HL-60 (cell line): ENCODE measurements around the gene POLA2.

Experiments
- DNase-seq, 2 experiments: peaks; one replicate each; pipeline ENCODE4 v3.0.0-alpha.2; 2010 to 2020; ENCODE audit warnings: low read depth in 1 of 2, low spot score in 1 of 2
- H3K27ac ChIP-seq: fragments of 250-450 bp; sonication (Bioruptor Pico); replicated peaks from 2 replicates; pipeline ENCODE4 v1.5.1; 2020; ENCODE audit warnings: mild to moderate bottlenecking, moderate library complexity
- H3K27me3 ChIP-seq: fragments of 250-450 bp; sonication (Bioruptor Pico); 2 replicates; pipeline ENCODE4 v1.5.1; 2021; ENCODE audit warnings: mild to moderate bottlenecking, moderate library complexity; ENCODE audit not compliant: insufficient read depth, poor library complexity, severe bottlenecking
- H3K4me3 ChIP-seq: replicated peaks from 2 replicates; pipeline ENCODE4 v1.5.1; 2011; ENCODE audit warnings: mild to moderate bottlenecking, control low read depth, low read length; ENCODE audit not compliant: insufficient read depth
- GABPA ChIP-seq: IDR thresholded peaks from 2 replicates; pipeline ENCODE4 v1.6.1; 2012; ENCODE audit warnings: low read depth
- POLR2AphosphoS5 ChIP-seq: IDR thresholded peaks from 2 replicates; pipeline ENCODE4 v1.6.1; 2012; ENCODE audit warnings: low read depth
- SPI1 ChIP-seq: IDR thresholded peaks from 2 replicates; pipeline ENCODE4 v1.6.1; 2012; ENCODE audit warnings: low read depth, mild to moderate bottlenecking, borderline replicate concordance
- TF ChIP-seq, protein P1 (sequence below): IDR thresholded peaks from 2 replicates; pipeline ENCODE4 v1.6.1; 2012; ENCODE audit warnings: low read depth; ENCODE audit not compliant: insufficient replicate concordance
- TF ChIP-seq, protein P2 (sequence below): IDR thresholded peaks from one replicate; pipeline ENCODE4 v1.5.1; 2011; ENCODE audit warnings: low read length, control low read depth, inconsistent platforms; ENCODE audit not compliant: insufficient read depth

Gene POLA2

DNA sequence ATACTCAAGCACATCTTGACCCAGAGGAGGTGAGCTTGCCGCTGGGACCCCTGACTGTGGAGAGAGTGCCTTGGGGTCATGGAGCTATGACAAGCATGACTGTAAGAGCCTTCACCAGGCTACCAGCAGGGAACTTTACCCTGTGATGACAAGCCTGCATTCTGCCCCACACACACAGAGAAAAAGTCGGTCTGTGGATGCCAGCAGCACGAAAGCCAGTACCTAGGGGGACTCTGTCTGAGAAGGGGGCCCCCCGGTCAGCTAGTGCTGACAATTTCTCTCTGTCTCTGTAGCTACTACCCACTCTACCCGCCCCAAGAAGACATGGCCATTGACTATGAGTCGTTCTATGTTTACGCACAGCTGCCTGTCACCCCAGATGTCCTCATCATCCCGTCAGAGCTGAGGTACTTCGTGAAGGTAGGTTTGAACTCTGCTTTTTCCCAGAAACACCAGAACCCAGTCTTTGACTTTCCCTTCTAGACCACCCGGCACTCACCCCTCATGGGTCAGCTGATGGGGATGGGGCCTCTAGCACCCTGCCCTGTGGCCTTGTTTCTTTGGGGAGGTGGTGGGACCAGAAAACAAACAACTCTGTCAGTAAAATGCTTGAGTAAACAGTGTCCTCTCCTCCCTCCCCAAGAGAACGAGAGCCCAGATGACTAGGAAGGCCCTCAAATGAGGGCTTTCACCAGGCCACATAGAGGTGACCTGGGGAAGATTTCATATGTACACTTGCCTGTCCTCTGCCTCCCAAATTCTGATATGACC is 34.0 kb downstream of the POLA2 start:
- H3K27ac ChIP-seq, result no peak overlapping the region
- no peak overlapping the region for H3K4me3 ChIP-seq
- no peak for DNase-seq
- H3K27me3 ChIP-seq, result no peaks in the 10 kb centered on the region
- TF ChIP-seq, protein P1, sequence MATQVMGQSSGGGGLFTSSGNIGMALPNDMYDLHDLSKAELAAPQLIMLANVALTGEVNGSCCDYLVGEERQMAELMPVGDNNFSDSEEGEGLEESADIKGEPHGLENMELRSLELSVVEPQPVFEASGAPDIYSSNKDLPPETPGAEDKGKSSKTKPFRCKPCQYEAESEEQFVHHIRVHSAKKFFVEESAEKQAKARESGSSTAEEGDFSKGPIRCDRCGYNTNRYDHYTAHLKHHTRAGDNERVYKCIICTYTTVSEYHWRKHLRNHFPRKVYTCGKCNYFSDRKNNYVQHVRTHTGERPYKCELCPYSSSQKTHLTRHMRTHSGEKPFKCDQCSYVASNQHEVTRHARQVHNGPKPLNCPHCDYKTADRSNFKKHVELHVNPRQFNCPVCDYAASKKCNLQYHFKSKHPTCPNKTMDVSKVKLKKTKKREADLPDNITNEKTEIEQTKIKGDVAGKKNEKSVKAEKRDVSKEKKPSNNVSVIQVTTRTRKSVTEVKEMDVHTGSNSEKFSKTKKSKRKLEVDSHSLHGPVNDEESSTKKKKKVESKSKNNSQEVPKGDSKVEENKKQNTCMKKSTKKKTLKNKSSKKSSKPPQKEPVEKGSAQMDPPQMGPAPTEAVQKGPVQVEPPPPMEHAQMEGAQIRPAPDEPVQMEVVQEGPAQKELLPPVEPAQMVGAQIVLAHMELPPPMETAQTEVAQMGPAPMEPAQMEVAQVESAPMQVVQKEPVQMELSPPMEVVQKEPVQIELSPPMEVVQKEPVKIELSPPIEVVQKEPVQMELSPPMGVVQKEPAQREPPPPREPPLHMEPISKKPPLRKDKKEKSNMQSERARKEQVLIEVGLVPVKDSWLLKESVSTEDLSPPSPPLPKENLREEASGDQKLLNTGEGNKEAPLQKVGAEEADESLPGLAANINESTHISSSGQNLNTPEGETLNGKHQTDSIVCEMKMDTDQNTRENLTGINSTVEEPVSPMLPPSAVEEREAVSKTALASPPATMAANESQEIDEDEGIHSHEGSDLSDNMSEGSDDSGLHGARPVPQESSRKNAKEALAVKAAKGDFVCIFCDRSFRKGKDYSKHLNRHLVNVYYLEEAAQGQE, result no peak
- no peak for TF ChIP-seq POLR2AphosphoS5
- TF ChIP-seq, protein P2, sequence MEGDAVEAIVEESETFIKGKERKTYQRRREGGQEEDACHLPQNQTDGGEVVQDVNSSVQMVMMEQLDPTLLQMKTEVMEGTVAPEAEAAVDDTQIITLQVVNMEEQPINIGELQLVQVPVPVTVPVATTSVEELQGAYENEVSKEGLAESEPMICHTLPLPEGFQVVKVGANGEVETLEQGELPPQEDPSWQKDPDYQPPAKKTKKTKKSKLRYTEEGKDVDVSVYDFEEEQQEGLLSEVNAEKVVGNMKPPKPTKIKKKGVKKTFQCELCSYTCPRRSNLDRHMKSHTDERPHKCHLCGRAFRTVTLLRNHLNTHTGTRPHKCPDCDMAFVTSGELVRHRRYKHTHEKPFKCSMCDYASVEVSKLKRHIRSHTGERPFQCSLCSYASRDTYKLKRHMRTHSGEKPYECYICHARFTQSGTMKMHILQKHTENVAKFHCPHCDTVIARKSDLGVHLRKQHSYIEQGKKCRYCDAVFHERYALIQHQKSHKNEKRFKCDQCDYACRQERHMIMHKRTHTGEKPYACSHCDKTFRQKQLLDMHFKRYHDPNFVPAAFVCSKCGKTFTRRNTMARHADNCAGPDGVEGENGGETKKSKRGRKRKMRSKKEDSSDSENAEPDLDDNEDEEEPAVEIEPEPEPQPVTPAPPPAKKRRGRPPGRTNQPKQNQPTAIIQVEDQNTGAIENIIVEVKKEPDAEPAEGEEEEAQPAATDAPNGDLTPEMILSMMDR, result no peak
- TF ChIP-seq GABPA, result no peak
- TF ChIP-seq SPI1, result no peak

DNA sequence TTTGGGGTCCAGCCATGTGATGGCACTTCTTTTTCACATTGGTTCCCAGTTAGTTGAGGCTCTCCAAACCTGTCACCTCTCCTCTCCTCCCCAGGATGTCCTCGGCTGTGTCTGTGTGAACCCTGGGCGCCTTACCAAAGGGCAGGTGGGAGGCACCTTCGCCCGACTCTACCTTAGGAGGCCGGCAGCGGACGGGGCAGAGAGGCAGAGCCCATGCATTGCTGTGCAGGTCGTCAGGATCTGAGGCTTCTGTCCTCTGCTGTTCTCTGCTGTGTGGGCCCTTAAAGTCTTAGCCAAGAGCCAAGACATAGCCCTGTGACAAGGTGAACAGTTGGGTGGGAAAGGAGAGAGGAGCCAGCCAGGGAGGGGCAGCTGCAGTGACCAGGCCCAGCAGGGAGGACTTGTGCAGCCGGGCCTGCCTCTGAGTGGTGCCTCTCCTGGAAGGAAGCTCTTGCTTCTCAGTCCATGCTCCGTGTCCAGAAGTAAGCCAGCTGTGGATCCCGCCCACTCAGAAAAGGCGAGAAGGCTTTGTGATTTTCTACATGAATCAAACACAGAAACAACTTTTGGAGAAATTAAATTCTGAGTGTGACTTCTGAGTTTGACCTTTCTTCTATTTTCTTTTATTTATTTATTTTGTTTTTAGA is 35.4 kb downstream of the POLA2 start:
- TF ChIP-seq GABPA, result no peak
- TF ChIP-seq, protein P1, result no peak
- TF ChIP-seq, protein P2, result no peak
- no peak for TF ChIP-seq SPI1
- no peak for TF ChIP-seq POLR2AphosphoS5
- no peak for DNase-seq
- no peak overlapping the region for H3K27ac ChIP-seq
- H3K4me3 ChIP-seq, result no peak overlapping the region
- H3K27me3 ChIP-seq, result no peaks in the 10 kb centered on the region

DNA sequence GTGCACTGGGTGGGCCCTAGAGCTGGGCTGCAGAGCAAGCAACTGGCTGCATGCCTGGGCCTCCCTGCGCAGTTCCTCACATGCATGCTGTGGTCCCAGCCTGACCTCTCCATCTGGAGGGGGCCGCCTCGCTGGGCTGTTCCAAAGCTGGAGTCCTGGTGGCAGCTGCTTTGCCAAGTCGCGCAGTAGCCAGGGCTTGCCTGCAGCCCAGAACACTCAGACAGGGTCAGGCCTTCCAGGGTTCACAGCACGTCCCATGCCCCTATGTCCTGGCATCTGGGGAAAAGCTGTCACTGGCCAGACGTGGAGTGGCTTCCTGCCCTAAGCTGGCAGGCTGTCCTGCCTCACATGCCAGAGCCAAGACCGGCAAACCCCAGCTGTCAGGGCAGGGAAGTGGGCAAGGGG is 36.4 kb downstream of the POLA2 start:
- no peaks in the 10 kb centered on the region for H3K27me3 ChIP-seq
- DNase-seq, result no peak
- H3K27ac ChIP-seq, result no peak overlapping the region
- no peak overlapping the region for H3K4me3 ChIP-seq
- TF ChIP-seq, protein P2, result no peak
- TF ChIP-seq SPI1 (no peak), POLR2AphosphoS5 (no peak), GABPA (no peak)
- TF ChIP-seq, protein P1, result no peak
